ENCODE measurements around the gene ZNF77. TPM values are rescaled to one million over a fixed set of nuclear protein-coding genes. Genes with fewer than 3 reads are reported as not detected.
A peak's percentile ranks its signal among the peaks of the same experiment; 100 is the strongest.
"Not testable (repeated sequence)": the region's sequence is repeated elsewhere in the genome, so short reads cannot be mapped to it uniquely, and the experiment has no call there.

The ZNF77 gene
- total RNA-seq: 1 to 10 TPM; 2.7 to 3.5 TPM
- long read RNA-seq, partial matches to known transcripts: 0 of 3 reads
- long read RNA-seq, other reads (novel, unspliced or antisense): 0 of 3 reads

DNA sequence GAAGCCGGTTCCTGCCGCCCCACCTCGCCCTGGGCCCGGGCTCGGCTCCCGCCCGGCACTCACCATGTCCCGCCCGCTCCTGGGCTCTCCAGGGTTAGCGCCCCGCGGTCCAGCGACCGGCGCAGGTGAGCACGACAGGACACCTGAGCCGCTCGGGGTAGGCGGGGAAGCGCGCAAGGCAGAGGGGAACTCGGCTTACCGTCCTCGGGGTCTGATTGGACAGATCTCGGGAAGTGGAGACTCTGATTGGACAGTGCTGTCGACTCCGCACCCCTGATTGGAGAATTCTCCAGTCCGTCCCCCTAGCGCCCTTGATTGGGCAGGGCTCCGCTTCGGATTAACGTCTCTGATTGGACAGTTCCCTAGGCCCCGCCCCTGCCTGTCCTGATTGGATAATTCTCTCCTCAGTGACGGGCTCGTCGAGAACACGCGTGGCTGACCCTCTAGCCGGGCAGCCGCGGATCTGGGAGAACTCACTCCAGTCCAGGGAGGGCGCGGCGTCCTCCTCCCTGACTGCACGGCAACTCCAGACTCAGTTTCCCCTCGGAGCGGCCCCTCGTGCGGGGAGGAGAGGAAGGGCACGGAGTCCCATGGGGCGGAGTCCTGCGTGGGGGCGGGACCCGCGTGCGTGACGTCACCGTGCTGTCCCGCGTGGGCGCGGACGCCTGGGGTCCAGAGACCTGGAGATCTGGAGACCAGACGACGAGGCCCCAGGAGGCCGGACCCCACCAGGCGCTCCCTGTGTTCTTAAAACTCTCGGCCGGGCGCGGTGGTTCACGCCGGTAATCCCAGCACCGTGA, at the start of gene ZNF77:
Gene ZNF77 (minus strand): TSS at position 197 of the 800 bp plus-strand sequence. CDS start 131 bp downstream, at position 66.
- ATAC-seq (peak; percentile 99), DNase-seq (peak; percentile 99)
- intact Hi-C loops (cut with DNase I): loop anchor here in 1 of 2 donors (10.0 kb wide), 1 partner anchor 60 kb away; no protein-coding TSS in a partner anchor

DNA sequence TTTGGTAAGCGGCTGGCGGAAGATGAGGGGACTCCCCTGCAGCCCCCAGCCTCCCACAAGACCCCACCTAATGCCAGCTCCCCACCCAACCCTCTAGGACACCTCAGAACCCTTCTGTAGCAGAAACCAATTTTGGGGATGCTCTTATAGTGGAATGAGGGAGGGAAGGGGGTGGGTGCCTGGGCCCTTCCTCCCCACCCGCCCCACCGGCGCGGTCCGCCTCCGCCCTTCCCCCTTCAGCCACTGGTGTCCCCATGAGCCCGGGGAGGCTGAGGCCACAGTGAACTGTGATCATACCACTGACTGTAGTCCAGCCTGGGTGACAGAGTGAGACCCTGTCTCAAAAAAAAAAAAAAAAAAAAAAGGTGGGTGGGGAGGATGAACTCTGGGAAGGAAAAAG, 48.8 kb upstream of the ZNF77 start:
- DNase-seq (no peak), ATAC-seq (no peak)
- intact Hi-C loops (cut with DNase I): no loop called here

- no peak for DNase-seq
- ATAC-seq: no peak
- intact Hi-C loops (cut with DNase I): no loop called here
These were observed 48.2 kb upstream of the ZNF77 start for GRCh38 chr19:2992958-2993357.

DNA sequence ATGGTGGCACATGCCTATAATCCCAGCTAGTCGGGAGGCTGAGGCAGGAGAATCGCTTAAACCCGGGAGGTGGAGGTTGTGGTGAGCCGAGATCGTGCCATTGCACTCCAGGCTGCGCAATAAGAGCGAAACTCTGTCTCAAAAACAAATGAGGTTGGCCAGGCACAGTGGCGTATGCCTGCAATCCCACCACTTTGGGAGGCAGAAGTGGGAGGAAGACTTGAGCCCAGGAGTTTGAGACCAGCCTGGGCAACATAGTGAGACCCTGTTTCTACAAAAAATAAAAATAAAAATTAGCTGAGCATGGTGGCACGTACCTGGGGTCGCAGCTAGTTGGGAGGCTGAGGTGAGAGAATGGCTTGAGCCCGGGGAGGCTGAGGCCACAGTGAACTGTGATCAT, 47.6 kb upstream of the ZNF77 start:
- DNase-seq; intact Hi-C loops (cut with DNase I); ATAC-seq: not testable (repeated sequence)

DNA sequence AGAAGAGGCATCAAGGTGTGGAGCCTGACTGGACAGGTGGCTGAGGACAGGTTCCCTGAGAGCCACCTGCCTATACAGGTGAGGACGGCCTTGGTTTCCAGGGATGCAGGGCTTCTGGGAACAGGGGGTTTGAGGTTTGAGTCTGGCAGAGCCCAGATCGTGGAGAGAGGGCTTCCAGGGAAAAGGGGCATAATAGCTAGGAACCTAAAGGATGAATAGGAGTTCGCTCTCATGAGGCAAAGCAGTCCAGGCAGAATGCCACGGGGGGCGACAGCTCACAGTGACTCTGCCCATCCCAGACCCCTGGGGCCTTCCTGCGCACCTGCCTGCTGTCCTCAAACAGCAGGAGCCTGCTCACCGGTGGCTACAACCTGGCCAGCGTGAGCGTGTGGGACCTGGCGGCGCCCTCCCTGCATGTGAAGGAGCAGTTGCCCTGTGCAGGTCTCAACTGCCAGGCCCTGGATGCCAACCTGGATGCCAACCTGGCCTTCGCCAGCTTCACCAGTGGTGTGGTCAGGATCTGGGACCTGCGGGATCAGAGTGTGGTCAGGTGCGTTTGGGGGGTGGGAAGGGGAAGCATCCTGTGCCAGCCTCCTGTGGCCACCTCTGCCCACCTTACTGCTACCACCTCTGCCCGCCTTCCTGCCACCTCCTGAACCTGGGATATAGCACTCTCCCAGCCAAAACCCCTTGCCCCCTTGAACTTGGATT, 44.6 kb upstream of the ZNF77 start:
- no peak for ATAC-seq
- DNase-seq: no peak
- intact Hi-C loops (cut with DNase I): loop anchor here in 1 of 2 donors (10.0 kb wide), 1 partner anchor 45 kb away; no protein-coding TSS in a partner anchor

GRCh38 chr19:2988568-2988967, 43.8 kb upstream of the ZNF77 start:
- DNase-seq (no peak), ATAC-seq (no peak)
- intact Hi-C loops (cut with DNase I): loop anchor here in 1 of 2 donors (10.0 kb wide), 1 partner anchor 46 kb away; no protein-coding TSS in a partner anchor

DNA sequence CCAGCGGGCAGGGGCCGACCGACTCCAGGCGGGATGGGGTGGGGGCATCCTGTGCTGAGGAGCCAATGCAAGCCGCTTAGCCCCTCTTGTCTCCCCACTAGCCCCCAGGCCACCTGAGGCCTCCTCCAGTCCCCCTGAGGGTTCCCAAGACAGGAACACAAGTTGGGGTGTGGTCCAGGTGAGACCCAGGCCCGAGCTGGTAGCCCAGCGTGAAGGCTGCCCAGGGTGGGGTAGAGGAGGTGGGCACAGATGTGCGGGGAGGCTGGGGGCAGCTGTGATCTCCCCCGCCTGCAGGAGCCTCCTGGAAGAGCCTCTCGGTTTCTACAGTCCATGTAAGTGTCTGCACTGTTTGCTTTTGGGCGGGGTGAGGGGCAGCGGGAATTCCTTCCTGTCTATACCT, 43.0 kb upstream of the ZNF77 start:
- intact Hi-C loops (cut with DNase I): loop anchor here in 1 of 2 donors (10.0 kb wide), 1 partner anchor 47 kb away; no protein-coding TSS in a partner anchor

GRCh38 chr19:2986951-2987524, 42.3 kb upstream of the ZNF77 start:
- no peak for DNase-seq
- no peak for ATAC-seq
- intact Hi-C loops (cut with DNase I): loop anchor here in 1 of 2 donors (10.0 kb wide), 1 partner anchor 48 kb away; no protein-coding TSS in a partner anchor

More for the DNA sequence above, 43.0 kb upstream of the ZNF77 start:
- no peak for DNase-seq
- ATAC-seq: no peak

DNA sequence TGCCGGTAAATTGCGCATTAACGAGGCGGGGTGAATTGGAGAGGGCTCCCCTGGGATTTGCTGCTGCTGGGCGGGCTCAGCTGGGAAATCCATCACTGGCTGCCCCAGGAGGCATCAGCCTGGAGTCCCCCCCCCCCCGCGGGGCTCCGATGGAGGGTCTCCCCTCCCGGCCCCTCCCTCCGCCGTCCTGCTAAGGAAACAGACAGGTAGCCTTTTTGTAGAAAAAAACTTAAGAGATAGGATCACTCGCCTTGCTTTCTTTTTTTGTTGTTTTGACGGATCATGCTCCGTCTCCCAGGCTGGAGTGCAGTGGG, 39.4 kb upstream of the ZNF77 start:
- intact Hi-C loops (cut with DNase I): loop anchor here in 1 of 2 donors (10.0 kb wide), 1 partner anchor 51 kb away; no protein-coding TSS in a partner anchor
- ATAC-seq: no peak
- DNase-seq: no peak

- DNase-seq: peak; percentile 79
- intact Hi-C loops (cut with DNase I): loop anchor here in 1 of 2 donors (10.0 kb wide), 1 partner anchor 51 kb away; no protein-coding TSS in a partner anchor
- peak; percentile 67 to 68 for ATAC-seq
These were observed 38.8 kb upstream of the ZNF77 start for GRCh38 chr19:2983351-2984214.

DNA sequence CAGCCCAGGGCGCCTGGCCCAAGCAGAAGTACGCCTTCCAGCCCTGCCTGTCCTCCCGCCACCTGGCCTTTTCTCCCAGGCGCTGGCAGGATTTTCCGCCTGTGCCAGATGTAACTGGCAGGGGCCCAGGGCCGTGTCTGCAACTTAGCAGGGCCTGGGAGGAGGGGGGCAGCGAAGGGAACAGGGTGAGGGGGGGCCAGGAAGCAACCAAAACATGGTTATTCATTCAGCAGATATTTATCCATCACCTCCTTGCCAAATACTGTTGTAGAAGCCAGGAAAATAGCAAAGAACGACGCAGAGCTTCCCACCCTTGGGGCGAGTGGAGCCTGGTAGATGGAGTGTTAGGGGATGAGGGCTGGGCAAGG, 38.2 kb upstream of the ZNF77 start:
- DNase-seq (peak; percentile 90), ATAC-seq (peak; percentile 88 to 90)
- intact Hi-C loops (cut with DNase I): loop anchor here in 1 of 2 donors (10.0 kb wide), 1 partner anchor 52 kb away; no protein-coding TSS in a partner anchor

DNA sequence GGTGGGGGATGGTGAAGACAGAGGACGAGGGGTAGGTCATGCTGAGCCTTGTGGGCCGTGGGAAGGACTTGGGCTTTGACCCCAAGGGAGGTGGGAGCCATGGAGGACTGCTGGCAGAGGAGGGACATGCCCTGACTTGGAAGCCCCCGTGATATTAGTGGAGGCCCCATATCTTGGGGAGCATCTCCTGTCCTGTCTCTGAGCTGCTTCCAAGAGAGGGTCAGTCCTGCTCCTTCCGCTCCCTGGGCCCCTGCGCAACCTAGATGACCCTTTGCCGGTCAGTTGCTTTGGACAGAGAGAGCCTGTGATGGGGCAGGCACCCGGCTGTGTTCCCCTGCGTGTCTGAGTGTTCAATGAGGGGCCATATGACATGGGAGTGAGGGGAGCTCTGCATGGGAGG, 37.8 kb upstream of the ZNF77 start:
- ATAC-seq (no peak), DNase-seq (no peak)
- intact Hi-C loops (cut with DNase I): loop anchor here in 1 of 2 donors (10.0 kb wide), 1 partner anchor 52 kb away; no protein-coding TSS in a partner anchor

GRCh38 chr19:2981898-2982297, 37.1 kb upstream of the ZNF77 start:
- ATAC-seq (no peak), DNase-seq (no peak)
- intact Hi-C loops (cut with DNase I): loop anchor here in 1 of 2 donors (10.0 kb wide), 1 partner anchor 53 kb away; no protein-coding TSS in a partner anchor

DNA sequence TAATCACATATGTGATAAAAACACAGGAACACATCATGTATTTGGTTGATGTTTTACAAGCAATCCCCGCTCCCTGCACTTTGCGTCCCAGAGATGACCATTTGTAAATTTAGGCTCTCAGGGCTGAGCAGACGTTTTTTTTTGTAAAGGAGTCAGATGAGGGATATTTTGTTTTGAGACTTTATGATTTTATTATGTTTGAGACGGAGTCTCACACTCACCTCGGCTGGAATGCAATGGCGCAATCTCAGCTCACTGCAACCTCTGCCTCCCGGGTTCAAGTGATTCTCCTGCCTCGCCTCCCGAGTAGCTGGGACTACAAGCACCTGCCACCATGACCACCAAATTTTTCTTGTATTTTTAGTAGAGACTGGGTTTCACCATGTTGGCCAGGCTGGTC, 34.0 kb upstream of the ZNF77 start:
- DNase-seq: no peak
- ATAC-seq: no peak
- intact Hi-C loops (cut with DNase I): loop anchor here in 1 of 2 donors (5.0 kb wide), 1 partner anchor 54 kb away; no protein-coding TSS in a partner anchor

DNA sequence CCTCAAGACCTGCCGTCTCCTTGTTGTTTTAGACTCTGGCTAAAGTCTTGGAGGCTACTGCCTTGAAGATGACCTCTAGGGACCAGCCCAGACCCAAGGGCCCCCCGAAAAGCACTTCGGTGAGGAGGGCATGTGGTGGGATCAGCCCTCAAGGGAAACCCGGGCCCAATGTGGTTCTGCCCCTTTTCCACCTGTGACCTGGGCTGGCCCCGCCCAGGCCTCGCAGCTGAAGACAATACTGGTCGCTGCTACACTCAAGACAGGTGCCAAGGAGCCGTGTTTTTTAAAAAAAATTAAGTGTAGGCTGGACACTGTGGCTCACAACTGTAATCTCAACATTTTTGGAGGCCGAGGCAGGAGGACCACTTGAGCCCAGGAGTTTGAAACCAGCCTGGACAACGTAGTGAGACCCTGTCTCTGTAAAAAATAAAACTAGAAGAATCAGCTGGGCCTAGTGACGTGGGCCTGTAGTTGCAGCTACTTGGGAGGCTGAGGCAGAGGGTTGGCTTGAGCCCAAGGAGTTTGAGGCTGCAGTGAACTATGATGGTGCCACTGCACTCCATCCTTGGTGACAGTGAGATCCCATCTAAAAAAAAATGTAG, 33.5 kb upstream of the ZNF77 start:
- DNase-seq (no peak), ATAC-seq (no peak)
- intact Hi-C loops (cut with DNase I): loop anchor here in 1 of 2 donors (5.0 kb wide), 1 partner anchor 54 kb away; no protein-coding TSS in a partner anchor

DNA sequence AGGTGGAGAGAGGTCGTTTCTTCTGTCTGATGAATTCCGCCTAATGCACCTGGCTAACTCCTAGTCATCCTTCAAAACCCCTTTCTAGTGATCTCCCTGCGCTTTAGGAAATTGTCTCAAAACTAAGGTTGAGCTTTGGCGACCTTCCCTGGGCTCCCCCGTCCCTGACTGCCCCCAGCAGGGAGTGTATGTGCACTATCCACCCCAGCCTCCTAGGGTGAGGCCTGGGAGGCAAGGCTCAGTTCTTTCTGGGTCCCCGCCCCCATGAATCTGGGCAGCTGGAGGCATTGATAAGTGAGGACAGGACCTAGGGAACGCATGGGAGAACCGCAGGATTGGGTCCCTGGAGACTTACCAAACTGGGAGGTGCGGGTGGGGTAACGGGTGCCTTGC, 33.0 kb upstream of the ZNF77 start:
- DNase-seq: no peak
- intact Hi-C loops (cut with DNase I): loop anchor here in 1 of 2 donors (5.0 kb wide), 1 partner anchor 55 kb away; no protein-coding TSS in a partner anchor
- no peak for ATAC-seq

- intact Hi-C loops (cut with DNase I): loop anchor here in 1 of 2 donors (5.0 kb wide), 1 partner anchor 55 kb away; no protein-coding TSS in a partner anchor
- ATAC-seq (peak; percentile 95 to 97), DNase-seq (peak; percentile 97)
These were observed 32.4 kb upstream of the ZNF77 start, which contains the start of gene TLE6 for GRCh38 chr19:2977001-2977745. Gene TLE6, plus strand, starts transcription at chr19:2977564. Its CDS starts 670 bp downstream, at chr19:2978234.

All from left cardiac atrium (tissue), 4 donors.